Bronchial epithelial cell (primary cell): Measurements from ENCODE around the gene RPAIN. TPM values are rescaled to one million over a fixed set of nuclear protein-coding genes. Genes with fewer than 3 reads are reported as not detected.

ENCODE experiments used
- DNase-seq: peaks from one replicate; pipeline ENCODE4 v3.0.0-alpha.2; 2010; ENCODE audit warnings: low read depth
- FAIRE-seq: peaks from 2 replicates; lab custom pipeline; 2011; peaks lifted over from hg19 to GRCh38; lab: Jason Lieb, UNC
- H3K27me3 ChIP-seq: 2 replicates; pipeline ENCODE4 v1.5.1; 2011; ENCODE audit warnings: low read length; ENCODE audit not compliant: control insufficient read depth, insufficient read depth
- H3K36me3 ChIP-seq: 2 replicates; pipeline ENCODE4 v1.5.1; 2011; ENCODE audit warnings: low read length; ENCODE audit not compliant: control insufficient read depth, insufficient read depth
- H3K4me3 ChIP-seq: 2 replicates; pipeline ENCODE4 v1.5.1; 2011; ENCODE audit warnings: mild to moderate bottlenecking, low read depth, low read length, control low read depth
- CTCF ChIP-seq: IDR thresholded peaks from 2 replicates; pipeline ENCODE4 v1.5.1; 2011; ENCODE audit warnings: mild to moderate bottlenecking, moderate library complexity, low read length, control low read depth, inconsistent platforms; ENCODE audit not compliant: insufficient read depth, severe bottlenecking
- total RNA-seq: library from RNA; depleted of rRNA; stranded (reverse); fragments of >200 nt; gene quantifications from 2 replicates; pipeline ENCODE4 v1.2.1, GENCODE V29; 2014

The RPAIN gene
- total RNA-seq, 1 donor from 2014 or later = 50.5 TPM

GRCh38 chr17:5473906-5474305 is 53.9 kb downstream of the RPAIN start:
- Histone ChIP-seq H3K27me3 (no peaks in the 10 kb centered on the region), H3K36me3 (peaks cover 10% of the 10 kb centered on the region), H3K4me3 (no peak overlapping the region)
- TF ChIP-seq CTCF = no peak
- no peak for DNase-seq
- FAIRE-seq = no peak

GRCh38 chr17:5478992-5479391 is 59.0 kb downstream of the RPAIN start:
- Histone ChIP-seq H3K36me3 (peaks cover 19% of the 10 kb centered on the region), H3K4me3 (no peak overlapping the region), H3K27me3 (no peaks in the 10 kb centered on the region)
- TF ChIP-seq CTCF = no peak
- no peak for DNase-seq
- FAIRE-seq = no peak

- no peak for TF ChIP-seq CTCF
- FAIRE-seq (no peak), DNase-seq (no peak)
- H3K36me3 ChIP-seq = peaks cover 14% of the 10 kb centered on the region
- H3K27me3 ChIP-seq = no peaks in the 10 kb centered on the region
- H3K4me3 ChIP-seq = no peak overlapping the region
Measured at GRCh38 chr17:5480962-5481361, 61.0 kb downstream of the RPAIN start.

- H3K36me3 ChIP-seq = peaks cover 14% of the 10 kb centered on the region
Measured at GRCh38 chr17:5481451-5481850, 61.5 kb downstream of the RPAIN start.

More at GRCh38 chr17:5481451-5481850, 61.5 kb downstream of the RPAIN start:
- no peak for TF ChIP-seq CTCF
- FAIRE-seq (no peak), DNase-seq (no peak)
- H3K27me3 ChIP-seq = no peaks in the 10 kb centered on the region
- H3K4me3 ChIP-seq = no peak overlapping the region

Other genes starting within 250 kb of the RPAIN start
- 2.9 and 3.2 TPM in 2 replicates for gene ZNF594, start 228.3 kb upstream of the RPAIN start, total RNA-seq
- not detected in 2 replicates for gene SCIMP, start 185.3 kb upstream of the RPAIN start, total RNA-seq
- 38.5 and 41.1 TPM in 2 replicates for gene RABEP1, start 137.9 kb upstream of the RPAIN start, total RNA-seq
- gene NUP88, start 520 bp upstream of the RPAIN start, total RNA-seq = 82.1 and 93.2 TPM in 2 replicates
- 394 and 541 TPM in 2 replicates for gene C1QBP, start 19.0 kb downstream of the RPAIN start, total RNA-seq
- gene DHX33, start 48.8 kb downstream of the RPAIN start, total RNA-seq = 9.1 and 11.1 TPM in 2 replicates
- gene DERL2, start 66.0 kb downstream of the RPAIN start, total RNA-seq = 19.8 and 35.0 TPM in 2 replicates
- 33.4 and 40.3 TPM in 2 replicates for gene MIS12, start 66.4 kb downstream of the RPAIN start, total RNA-seq
- gene NLRP1, start 164.3 kb downstream of the RPAIN start, total RNA-seq = 12.9 and 17.0 TPM in 2 replicates